HL-60/S4 treated with phorbol 12-myristate 13-acetate at 8.2 ng/mL for 4 days and 3 days (cell line): ENCODE measurements around the gene RASSF5.

Experiments used
- in situ Hi-C: fragments of 300-500 bp; cut with MboI; formaldehyde crosslinking; loops from 2 replicates; pipeline ENCODE4 v1.15.0; 2022; ENCODE audit warnings: low sequenced_read_pairs

Gene RASSF5

DNA sequence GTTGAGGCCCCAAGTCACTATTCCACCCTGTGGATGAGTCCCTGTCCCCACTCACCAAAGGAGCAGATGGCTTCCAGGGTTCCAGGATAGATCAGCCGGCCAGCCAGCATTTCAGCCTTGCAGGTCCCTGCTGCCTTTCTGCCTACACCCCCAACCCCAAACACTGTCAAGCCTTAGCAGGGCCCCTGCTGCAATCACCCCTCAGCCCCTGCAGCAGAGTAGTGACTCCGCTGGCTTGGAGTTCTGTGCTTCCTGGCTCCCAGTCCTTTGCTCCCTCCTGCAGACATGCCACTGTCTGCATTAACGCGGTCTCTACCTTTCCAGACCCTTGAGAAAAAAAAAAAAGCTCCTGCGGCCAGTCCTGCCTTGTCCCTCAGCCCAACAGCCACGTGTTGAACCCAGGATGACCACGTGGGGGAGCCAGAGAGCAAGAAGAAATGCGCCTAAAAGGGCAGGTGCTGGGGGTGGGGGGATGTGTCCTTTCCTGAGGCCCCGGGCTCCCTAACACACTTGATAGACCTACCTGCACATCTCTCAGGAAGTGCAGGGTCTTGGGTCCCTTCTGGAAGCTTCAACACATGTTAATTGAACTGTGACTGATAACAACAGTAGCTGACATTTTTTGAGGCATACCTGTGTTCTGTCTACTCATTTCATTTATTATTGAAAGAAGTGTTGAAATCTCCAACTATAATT is 37.4 kb downstream of the RASSF5 start:
- in situ Hi-C loops, result no loop called here

- in situ Hi-C loops, result no loop called here
Observed at GRCh38 chr1:206545351-206545750, 38.0 kb downstream of the RASSF5 start.

- in situ Hi-C loops, result no loop called here
Observed at GRCh38 chr1:206547104-206547503, 39.8 kb downstream of the RASSF5 start.

- in situ Hi-C loops, result no loop called here
Observed at GRCh38 chr1:206550446-206550845, 43.1 kb downstream of the RASSF5 start.

GRCh38 chr1:206551296-206551985 is 44.1 kb downstream of the RASSF5 start:
- in situ Hi-C loops, result no loop called here

DNA sequence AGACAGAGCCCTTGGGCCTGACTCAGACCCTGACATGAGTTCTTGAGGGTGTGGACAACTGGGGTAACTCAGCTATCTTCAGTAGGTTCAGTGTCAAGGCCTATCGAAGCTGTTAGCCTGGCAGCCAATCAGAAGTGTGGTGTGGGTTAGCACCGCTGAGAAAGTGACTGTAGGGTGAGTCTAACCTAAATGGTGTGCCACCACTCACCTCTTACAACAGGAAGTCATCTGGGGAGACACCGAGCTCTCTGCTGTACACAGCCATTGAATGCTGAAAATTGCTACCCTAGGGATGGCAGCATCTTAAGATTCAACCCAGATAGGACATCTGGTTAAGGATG is 44.6 kb downstream of the RASSF5 start:
- in situ Hi-C loops, result no loop called here

GRCh38 chr1:206554211-206554610 is 46.9 kb downstream of the RASSF5 start:
- in situ Hi-C loops, result no loop called here

GRCh38 chr1:206554701-206555472 is 47.6 kb downstream of the RASSF5 start:
- in situ Hi-C loops, result no loop called here

GRCh38 chr1:206555473-206555935 is 48.2 kb downstream of the RASSF5 start:
- in situ Hi-C loops, result no loop called here

DNA sequence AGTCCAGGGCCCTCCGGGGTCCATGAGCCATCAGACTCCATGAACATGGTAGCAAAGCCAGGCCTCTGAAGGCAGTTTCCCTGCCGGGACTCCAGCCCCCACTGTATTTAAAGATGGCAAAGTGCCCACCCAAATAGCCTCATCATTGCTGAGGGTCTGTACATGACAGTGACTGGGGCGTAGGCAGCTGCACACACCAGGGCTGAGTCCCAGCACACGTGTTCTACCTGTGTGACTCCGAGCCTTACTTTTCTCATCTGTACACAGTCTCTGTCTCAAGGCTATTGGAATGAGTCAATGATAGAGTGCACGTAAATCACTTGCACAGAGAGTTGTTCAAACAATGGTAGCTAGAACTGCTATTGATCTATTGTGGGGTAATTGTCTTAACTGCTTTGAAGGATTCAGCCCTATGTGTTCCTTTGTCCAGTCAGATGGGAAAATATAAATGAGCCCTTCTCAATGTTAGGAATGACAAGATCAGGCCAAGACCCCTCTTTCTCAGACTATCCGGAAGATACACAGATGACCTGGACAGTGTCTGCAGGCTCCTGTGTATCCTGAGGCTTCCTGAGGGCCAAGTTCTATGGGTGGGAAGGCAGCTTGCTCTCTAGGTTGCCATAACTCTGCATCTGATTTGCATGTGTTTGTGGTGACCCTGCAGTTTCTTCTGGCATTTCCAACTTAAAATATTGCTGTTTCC is 48.9 kb downstream of the RASSF5 start:
- in situ Hi-C loops, result no loop called here

- in situ Hi-C loops, result no loop called here
Observed at GRCh38 chr1:206556750-206557635, 49.7 kb downstream of the RASSF5 start.

GRCh38 chr1:206557636-206558473 is 50.5 kb downstream of the RASSF5 start:
- in situ Hi-C loops, result no loop called here

GRCh38 chr1:206558794-206559671 is 51.7 kb downstream of the RASSF5 start:
- in situ Hi-C loops, result no loop called here

- in situ Hi-C loops, result no loop called here
Observed at GRCh38 chr1:206559672-206559995, 52.3 kb downstream of the RASSF5 start.

DNA sequence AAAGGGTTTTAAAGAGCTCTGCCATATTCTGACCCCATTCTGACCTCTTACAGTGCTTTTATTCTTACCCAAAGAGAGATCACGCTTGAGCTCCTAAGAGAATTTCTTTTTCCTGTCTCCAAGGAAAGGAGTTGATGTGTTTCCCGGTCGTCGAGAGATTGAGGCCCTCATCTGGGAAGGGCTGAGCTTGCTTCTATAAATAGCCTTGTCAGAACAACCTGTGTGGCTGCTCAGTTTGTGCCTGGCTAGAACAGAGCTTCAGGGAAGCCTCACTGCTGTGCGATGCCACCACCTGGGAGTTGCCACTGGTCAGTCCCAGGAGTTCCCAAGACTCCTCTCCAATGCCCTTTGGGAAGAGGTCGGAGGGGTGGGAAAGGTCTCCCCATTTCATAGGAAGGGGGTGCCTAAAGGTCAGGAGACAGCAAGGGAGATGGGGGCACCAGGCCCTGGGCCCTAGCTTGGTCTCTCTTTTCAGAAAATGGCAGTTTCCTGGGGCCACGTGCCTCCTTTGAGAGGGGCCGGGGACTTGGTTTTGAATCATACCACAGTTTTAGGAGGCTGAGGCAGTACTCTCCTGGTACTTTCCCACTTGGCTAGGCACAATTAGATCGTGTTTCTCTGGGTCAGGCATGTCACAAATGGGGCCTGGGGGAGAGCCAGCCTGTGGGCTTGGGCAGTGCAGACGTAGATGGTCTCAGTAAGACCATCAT is 52.8 kb downstream of the RASSF5 start:
- in situ Hi-C loops, result no loop called here

- in situ Hi-C loops, result no loop called here
Observed at GRCh38 chr1:206563367-206564207, 56.3 kb downstream of the RASSF5 start.

- in situ Hi-C loops, result no loop called here
Observed at GRCh38 chr1:206565995-206566394, 58.7 kb downstream of the RASSF5 start.
